Stimulated activated naive CD4-positive, alpha-beta T cell treated with Interleukin-2 at 50 U/mL for 16 hours (primary cell): Measurements from ENCODE around the gene TAF4.

ENCODE experiments used
- DNase-seq: peaks from one replicate; lab custom pipeline; 2025; lab: John Stamatoyannopoulos, UW

TAF4 gene

DNA sequence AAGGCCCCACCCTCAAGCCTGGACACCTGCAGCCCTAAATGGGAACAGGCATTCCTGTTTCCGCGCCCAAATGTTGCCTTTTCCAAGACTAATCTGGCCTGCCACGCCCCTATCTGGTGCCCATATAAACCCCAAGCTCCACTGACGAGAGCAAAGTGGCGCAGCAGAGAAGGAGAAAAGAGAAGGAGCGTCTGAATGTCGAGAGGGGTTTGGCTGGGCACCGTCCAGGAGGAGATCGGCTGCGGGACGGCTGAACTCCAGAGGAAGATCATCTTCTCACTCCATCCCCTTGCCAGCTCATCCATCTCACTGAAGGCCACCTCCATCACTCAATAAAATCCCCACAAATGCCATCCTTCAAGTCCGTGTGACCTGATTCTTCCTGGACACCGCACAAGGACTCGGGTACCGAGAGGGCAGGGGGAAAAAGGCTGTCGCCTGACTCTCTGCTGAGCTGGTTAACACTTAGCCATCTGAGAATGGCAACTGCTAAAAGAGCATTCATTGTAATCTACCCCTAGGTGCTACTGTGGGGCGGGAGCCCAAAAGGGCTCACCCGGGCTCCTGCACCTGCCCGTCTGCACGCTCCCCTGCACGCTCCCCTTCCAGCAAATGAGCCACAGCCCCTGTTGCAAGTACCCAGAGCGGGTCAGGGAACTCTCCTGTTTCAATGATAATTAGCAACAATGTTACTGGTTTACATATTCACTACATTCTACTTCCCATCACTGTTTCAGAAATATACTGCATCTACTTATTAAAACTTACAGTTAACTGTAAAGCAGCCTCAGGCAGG lies 23.5 kb downstream of the TAF4 start:
- no peak for DNase-seq

GRCh38 chr20:62040933-62041332 lies 24.7 kb downstream of the TAF4 start:
- no peak for DNase-seq

DNA sequence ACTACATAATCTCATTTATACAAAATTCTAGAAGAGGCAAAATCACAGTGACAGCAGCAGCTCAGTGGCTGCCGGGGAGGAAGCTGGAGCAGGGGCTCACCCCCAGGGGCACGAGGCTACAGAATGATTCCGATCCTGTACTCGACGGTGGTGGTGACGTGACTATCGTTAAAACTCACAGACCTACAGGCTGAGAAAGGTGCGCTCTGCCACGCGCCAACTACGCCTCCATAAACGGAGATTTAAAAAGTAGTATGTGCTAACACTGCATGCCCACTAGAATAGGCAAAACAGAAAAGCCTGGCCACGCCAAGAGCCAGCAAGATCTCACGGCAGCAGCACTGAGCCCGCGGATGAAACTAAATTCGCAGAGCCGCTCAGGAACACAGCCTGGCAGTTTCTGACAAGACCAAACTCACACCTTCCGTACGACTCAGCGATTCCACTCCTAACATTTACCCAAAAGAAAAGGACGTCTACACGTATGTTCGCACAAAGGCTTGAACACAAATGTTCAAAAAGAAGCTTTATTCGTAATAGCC lies 25.2 kb downstream of the TAF4 start:
- no peak for DNase-seq

DNA sequence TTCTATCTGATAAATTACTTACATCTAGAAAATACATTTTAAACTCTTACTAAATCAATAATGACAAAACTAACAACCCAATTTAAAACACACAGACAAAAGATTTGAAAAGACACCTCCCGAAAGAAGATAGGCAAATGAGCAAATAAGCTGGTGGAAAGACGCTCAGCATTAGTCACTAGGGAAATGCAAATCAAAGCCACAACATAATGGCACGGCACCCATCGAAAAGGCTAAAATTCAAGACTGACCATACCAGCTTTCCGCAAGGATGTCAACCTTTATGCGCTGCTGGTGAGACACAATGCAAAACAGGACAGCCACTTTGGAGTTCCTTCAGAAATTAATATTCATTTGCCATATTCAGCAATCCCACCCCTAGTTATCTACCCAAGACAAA lies 25.9 kb downstream of the TAF4 start:
- DNase-seq = no peak

GRCh38 chr20:62032609-62033368 lies 32.9 kb downstream of the TAF4 start:
- DNase-seq = no peak

DNA sequence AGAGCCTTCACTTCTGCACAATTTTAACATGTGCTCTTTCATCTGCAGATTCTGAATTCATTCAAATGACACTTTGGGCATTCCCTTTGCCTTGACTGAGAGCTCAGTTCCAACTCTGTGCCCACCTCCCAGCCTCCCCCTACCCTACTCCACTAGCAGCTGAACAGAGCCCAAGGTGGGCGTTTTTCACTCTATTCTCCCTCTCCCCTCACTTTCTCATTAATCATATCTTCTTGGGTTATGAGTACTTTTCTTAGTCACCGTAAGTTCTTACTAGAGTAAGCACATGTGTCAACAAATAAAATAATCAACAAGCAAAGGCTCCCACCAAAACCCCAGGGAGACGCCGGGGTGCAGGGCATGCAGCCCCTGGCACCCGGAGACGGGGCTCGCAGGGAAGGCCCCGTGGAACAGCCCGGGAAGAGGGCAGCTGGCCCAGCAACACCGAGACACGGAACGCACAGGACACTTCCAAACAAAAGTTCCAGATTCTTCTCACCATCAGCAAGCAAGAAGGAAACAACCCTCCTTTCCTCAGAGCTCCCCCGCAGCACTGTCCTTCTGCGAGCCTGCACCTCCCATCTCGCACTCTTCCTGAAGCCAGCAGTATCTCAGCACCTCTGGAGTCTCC lies 34.1 kb downstream of the TAF4 start:
- no peak for DNase-seq

DNA sequence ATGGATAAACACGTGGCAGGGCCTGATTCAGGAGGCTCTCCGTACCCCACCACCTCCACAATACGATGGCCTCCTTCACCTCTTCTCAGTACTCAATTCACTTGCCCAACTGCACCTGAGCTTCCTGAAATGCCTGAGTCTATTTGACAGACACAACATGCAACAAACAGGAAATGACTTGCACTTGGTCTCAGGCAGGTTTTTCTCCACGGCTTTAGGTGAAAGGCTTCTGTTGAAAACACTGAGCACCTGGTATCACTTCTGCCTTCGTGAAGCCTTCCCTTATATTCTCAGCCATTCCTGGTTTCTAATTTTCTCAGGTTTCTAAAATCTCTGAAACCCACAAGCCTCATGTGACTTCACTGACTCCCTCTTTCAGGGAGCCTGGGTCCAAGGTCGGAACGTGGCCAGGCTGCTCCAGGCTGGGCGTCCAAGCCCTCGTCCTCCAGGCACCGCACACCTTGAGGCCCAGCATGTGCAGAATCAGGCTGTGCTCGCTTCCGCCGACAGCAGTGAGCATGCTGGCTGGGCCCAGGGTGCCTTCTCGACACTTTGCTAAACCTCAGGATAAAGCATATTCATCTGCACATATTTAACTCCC lies 34.7 kb downstream of the TAF4 start:
- no peak for DNase-seq

DNA sequence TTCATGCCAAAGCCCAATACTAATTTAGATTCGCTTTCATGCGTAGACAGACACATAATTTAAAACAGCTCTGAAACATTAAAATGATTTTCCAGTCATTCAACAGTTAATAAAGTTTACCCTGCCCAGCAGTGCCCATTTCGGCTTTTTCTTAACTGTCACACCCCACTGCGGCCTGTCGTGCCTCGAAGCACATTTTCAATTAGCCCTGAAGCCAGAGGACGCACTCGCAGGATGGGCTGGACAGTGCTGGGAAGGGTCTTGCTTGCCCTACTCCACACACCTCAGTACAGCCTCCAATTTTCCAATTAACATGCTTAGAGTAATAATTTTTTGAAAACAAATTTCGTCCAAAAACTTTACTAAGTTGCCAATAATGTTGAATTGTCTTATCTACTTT lies 35.3 kb downstream of the TAF4 start:
- DNase-seq = no peak

DNA sequence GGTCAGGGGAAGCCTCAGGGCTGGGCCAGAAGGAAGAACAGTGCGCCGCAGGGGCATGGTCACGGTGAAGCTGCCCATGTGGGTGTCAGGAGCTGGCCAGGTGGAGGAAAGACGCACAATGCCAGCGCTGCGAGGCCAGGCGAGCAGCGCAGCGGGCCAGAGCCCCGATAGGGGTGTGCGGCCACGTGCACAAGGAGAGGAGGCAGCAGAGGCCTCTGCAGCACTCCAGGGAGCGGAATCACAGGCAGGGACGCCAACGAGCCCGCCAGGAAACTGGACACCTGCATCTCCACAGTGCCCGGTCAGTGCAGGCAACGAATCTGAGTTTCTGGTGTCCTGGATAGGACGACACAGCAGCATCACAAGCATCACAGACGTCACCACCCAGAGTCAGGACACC lies 35.7 kb downstream of the TAF4 start:
- no peak for DNase-seq

DNA sequence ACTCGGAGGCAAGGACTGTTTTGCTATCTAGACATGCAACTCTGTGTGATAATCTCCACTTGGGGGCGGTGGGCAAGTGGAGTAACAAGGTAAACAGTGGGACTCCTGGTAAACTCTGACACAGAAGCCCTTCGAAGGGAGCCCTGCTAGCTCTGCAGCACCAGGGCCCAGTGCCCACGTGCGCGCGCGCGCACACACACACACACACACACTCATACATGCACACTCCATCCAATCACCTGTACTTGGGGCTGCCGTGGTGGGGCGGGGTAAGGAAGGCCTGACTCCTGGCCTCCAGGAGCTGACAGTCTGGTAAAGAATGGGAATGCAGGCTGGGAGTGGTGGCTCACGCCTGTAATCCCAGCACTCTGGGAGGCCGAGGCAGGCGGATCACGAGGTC lies 36.4 kb downstream of the TAF4 start:
- no peak for DNase-seq

DNA sequence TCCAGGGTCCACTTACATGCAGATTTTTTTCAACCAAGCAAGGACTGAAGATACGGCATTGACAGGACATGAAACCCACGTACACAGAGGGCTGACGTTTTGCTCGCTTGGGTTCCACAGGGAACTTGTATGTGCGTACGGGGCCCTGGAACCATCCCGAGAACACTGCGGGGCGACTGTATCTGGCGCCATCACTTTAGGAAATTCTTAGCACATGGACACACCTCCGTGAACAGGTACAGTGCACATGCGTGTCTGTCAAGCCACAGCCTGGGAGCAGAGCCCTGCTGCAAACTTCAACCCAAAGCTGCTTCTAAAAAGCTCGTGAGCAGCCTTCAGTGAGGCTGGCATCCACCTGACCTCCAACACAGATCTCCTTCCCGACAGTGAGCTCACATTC lies 37.3 kb downstream of the TAF4 start:
- DNase-seq = no peak

DNA sequence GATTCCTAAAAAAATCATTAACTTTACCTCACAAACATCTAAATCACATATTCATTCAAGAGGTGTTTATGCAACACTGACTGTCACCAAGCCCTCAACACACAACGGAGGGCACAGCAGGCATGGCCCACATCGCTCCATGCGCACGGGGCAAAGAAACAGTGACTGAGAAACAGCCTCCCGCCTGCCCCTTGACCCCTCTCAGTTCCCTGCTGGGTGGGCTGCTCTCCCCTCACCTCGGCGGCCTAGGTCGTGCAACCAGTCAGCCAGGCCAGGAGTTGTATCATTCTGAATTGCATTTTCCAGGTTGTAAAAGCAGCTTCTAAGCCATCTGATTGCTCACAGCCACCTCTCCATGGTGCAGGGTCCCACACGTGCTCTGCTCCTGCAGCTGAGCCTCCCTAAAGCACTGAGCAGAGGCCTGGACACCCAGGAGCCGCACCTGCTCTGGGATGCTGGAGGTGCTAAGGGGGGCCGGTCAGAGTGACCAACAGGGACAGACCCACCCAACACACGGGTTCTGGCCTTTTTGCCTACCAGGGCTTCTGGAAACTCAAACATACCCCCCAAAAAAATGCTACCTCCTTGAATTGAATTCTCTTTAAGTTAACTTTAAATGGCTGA lies 37.9 kb downstream of the TAF4 start:
- DNase-seq = no peak

DNA sequence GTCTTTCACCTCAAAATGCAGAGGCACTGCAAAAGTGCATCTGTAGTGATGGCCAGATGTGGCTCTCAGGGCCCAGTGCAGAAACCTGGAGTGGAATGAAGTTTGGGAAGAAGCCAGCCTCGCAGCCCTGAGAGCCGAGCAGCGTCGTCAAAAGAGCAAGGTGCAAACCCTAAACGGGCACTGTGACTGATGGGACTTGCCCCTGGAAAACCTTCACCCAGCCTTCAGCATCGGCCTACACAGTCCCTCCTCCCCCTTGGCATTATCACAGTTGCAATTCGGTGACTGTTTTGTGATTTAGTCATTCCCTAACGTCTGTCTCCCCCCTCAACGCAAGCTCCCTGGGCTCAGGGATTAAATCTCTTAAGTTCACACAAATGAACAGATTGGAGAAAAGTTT lies 38.6 kb downstream of the TAF4 start:
- DNase-seq = no peak

DNA sequence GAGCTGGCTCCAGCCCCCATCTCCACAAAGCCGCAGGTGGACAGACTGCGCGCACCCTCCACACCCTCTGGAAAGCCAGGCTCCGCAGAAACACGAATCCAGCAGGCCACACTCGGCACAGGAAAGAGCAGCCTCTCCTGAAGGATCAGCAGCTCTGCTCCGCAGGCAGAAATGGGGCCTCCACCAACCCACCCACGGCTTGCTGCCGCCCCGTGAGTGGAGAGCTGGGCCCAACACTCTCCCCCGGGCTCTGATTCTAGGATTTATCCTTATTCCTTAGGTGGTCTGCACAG lies 39.2 kb downstream of the TAF4 start:
- no peak for DNase-seq

DNA sequence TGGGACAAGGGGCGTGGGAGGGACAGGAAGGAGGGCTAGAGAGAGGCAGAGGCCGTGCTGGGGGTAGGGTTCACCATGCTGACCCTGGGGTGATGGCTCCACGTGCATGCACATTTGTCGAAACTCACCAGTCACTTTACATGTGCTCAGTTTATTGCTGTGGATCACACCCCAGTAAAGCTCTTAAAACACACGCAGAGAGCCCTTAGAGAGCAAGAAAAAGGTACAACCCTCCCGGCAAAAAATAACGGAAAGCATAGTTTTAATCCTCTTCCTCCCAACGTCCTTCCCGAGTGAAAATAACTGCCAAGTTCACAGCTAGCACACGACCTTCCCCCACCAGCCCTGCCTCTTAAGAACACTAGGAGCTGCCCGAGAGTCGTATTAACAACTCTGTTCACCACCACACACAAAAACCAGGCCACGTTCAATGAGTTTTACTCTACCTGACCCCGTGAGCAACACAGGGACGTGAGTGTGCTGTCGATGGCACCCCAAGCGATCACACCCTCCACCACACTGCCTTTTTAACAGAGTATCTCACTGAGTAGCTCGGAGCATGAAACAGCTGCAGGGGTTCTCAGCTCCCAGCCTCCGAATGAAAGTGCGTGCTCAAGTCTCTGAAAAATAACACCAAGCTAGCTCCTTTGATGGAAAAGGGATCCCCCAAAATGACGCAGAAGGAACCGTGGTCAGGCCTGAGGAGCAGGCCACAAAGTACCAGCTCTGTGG lies 39.7 kb downstream of the TAF4 start:
- no peak for DNase-seq

DNA sequence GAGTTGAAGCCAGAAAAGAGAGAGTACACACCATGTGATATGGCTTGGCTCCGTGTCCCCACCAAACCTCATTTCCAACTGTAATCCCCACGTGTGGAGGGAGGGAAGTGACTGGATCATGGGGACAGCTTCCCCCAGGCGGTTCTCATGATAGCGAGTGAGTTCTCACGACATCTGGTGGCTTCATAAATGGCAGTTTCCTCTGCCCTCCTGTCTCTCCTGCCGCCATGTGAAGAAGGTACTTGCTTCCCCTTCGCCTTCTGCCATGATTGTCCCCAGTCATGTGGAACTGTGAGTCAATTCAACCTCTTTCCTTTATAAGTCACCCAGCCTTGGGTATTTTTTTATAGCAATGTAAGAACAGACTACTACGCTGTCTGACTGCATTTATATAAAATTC lies 40.3 kb downstream of the TAF4 start:
- DNase-seq = no peak

DNA sequence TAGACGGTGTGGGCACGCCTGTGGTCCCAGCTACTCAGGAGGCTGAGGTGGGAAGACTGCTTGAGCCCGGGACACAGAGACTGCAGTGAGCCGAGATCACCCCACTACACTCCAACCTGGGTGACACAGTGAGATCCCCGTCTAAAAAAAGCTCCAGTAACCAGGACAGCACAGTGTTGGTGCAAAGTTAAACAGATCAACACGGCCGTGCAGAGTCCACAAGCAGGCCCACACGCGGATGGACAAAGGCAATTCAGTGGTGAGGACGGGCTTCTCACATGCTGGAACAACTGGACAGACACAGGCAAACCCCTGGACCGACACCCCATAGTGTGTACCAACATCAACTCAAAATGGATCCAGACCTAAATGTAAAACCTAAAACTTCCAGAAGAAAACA lies 41.7 kb downstream of the TAF4 start:
- DNase-seq = no peak

GRCh38 chr20:62022575-62023139 lies 43.0 kb downstream of the TAF4 start:
- DNase-seq = no peak

DNA sequence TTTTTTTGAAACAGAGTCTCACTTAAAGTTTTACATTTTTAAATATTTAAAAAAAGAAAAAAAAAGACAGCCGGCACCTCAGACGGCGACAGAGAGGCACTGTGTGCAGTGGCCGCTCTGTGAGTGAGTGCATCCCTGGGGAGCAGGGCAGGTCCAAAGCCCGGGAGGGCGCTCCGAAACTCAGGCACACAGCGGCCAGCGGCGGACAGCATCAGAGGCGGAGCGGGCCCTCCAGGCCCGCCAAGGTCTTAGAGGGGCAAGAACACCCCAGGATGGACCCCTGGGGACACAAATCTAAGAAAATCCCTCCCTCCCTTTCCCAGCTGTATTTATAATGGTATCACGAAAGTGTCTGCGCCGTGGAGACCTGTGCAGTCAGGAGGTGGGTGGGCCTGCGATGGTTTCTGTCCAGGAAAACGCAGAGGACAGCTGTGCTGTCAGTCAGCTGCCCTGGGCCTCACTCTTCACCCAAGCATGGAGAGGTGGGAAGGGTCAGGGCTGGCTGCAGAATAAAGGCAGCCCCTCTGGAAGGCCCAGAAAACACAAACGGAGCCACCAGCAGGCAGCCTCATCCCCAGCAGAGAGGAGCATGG lies 43.8 kb downstream of the TAF4 start:
- no peak for DNase-seq

- no peak for DNase-seq
Measured at GRCh38 chr20:62020935-62021701, 44.6 kb downstream of the TAF4 start.
